ENCODE data around the gene NEURL4. TPM values are rescaled to one million over a fixed set of nuclear protein-coding genes. Genes with fewer than 3 reads are reported as not detected.

NEURL4 gene
- total RNA-seq, 2 donors from 2014 or later = 30.2 to 55.8 TPM

DNA sequence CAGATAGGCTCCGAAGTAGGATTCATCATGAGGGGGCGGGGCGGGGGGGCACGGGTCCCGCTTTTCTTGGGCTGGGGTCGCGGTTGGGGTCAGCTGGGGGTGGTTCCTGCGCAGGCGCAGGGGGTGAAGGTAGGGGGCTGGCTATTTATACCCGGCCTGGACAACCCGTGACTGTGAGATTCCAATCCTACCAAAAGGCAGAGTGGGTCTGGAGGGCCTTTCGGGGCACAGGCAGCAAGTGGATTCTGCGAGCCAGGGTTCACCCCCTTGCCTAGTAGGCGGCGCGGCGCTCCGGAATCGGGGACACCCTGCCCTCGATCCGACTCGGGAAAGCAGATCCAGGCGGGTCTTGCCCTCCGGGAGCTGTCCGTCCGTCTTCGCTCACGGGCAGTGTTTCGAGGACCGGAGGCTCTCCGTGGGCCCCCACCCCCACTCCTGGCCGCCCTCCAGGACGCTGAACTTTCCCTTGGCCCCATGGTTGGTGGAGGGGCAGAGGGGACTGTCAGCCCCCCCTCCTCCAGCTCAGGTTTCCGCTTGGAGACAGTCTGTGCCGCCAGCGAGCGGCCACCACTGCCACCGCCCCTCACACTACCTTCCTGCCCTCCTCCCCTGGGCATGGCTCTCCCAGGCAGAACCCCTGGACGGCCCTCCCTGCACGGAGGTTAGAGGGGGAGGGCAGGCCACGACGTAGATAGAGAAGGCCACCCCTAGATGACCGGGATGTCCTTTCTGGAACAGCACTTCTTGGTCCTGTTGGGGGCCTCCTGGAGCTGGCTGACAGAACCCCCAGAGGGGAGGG is 47.0 kb downstream of the NEURL4 start:
- peak overlapping the region; percentile 3 for H3K27ac ChIP-seq
- peak; percentile 42 for DNase-seq
- intact Hi-C loops (cut with DNase I) = no loop called here

GRCh38 chr17:7281074-7281952 is 47.8 kb downstream of the NEURL4 start, which contains the start of gene SLC2A4:
Gene SLC2A4, plus strand, starts transcription at chr17:7281718. Its CDS starts 217 bp downstream, at chr17:7281935.
- peak within 1 kb of the TSS; percentile 39 for H3K4me3 ChIP-seq
- H3K4me1 ChIP-seq = peaks cover 14% of the 10 kb centered on the region
- H3K27ac ChIP-seq = peak within 1 kb of the TSS; percentile 76
- H3K27me3 ChIP-seq = peaks cover 8% of the 10 kb centered on the region
- H3K9ac ChIP-seq (ENCODE audit: low read depth in 2 of 2, low read length in 2 of 2) = peak within 1 kb of the TSS; percentile 73 to 89
- H3K9me3 ChIP-seq = no peaks in the 10 kb centered on the region
- no peaks in the 10 kb centered on the region for H3K36me3 ChIP-seq
- intact Hi-C loops (cut with DNase I) = no loop called here
- DNase-seq = peak; percentile 98
- TF ChIP-seq, protein P1, sequence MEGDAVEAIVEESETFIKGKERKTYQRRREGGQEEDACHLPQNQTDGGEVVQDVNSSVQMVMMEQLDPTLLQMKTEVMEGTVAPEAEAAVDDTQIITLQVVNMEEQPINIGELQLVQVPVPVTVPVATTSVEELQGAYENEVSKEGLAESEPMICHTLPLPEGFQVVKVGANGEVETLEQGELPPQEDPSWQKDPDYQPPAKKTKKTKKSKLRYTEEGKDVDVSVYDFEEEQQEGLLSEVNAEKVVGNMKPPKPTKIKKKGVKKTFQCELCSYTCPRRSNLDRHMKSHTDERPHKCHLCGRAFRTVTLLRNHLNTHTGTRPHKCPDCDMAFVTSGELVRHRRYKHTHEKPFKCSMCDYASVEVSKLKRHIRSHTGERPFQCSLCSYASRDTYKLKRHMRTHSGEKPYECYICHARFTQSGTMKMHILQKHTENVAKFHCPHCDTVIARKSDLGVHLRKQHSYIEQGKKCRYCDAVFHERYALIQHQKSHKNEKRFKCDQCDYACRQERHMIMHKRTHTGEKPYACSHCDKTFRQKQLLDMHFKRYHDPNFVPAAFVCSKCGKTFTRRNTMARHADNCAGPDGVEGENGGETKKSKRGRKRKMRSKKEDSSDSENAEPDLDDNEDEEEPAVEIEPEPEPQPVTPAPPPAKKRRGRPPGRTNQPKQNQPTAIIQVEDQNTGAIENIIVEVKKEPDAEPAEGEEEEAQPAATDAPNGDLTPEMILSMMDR (IDR thresholded peaks at IDR 0.05) = no peak

More for the DNA sequence above, 47.0 kb downstream of the NEURL4 start:
- H3K4me1 ChIP-seq = peaks cover 14% of the 10 kb centered on the region
- TF ChIP-seq, protein P1 (IDR thresholded peaks at IDR 0.05) = no peak
- peak overlapping the region; percentile 73 to 89 for H3K9ac ChIP-seq (ENCODE audit: low read depth in 2 of 2, low read length in 2 of 2)
- H3K9me3 ChIP-seq = no peaks in the 10 kb centered on the region
- H3K4me3 ChIP-seq = peak overlapping the region; percentile 39
- no peaks in the 10 kb centered on the region for H3K36me3 ChIP-seq
- H3K27me3 ChIP-seq = peaks cover 8% of the 10 kb centered on the region

DNA sequence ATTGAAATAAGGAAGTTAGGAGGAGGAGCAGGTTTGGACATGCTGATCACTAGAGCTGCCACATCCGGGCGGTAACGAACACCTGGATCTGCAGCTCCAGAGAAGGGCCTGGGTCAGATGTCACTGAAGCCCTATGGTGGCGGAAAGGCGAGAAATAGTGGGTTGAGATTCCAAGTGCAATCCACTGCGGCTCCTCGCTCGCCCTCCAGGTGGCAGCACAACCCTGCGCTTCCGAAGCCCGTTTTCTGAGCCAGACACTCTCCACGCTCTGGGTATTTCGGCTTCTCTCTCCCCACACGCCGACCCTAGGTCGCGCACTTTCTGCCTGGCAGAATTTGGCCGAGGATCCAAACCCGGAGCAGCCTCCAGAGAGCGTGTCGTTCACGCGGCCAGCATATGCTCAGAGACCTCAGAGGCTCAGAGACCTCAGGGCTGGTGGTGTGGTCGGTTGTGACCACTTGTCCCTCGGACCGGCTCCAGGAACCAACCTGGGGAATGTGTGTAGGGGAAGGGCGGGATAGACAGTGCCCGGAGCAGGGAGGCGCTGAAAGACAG is 48.5 kb downstream of the NEURL4 start:
- intact Hi-C loops (cut with DNase I) = no loop called here
- Histone ChIP-seq H3K9ac (ENCODE audit: low read depth in 2 of 2, low read length in 2 of 2) (peak overlapping the region; percentile 57 to 89), H3K4me1 (peaks cover 14% of the 10 kb centered on the region), H3K27me3 (peaks cover 8% of the 10 kb centered on the region), H3K27ac (peak overlapping the region; percentile 76), H3K4me3 (peak overlapping the region; percentile 39), H3K36me3 (no peaks in the 10 kb centered on the region), H3K9me3 (no peaks in the 10 kb centered on the region)
- DNase-seq = peak; percentile 91
- TF ChIP-seq, protein P1 (IDR thresholded peaks at IDR 0.05) = peak; percentile 81

DNA sequence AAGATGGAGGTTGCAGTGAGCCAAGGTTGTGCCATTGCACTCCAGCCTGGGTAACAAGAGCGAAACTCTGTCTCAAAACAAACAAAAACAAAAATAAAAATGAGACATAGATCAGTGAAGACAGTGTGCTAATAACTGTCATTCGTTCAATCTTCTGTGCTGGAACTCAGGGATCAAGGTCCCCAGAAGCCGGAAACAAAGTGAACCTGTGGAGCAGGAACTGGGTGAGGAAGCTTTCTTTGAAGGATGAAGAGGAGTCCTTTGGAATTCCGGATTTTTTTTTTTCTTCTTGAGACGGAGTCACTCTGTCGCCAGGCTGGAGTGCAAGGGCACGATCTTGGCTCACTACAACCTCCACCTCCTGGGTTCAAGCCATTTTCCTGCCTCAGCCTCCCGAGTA is 49.7 kb downstream of the NEURL4 start:
- Histone ChIP-seq H3K27me3 (peaks cover 8% of the 10 kb centered on the region), H3K36me3 (no peaks in the 10 kb centered on the region), H3K9me3 (no peaks in the 10 kb centered on the region), H3K4me3 (no peak overlapping the region), H3K4me1 (peaks cover 14% of the 10 kb centered on the region), H3K9ac (ENCODE audit: low read depth in 2 of 2, low read length in 2 of 2) (peak overlapping the region in 1 of 2 donors; percentile 89), H3K27ac (peak overlapping the region; percentile 76)
- intact Hi-C loops (cut with DNase I) = no loop called here
- TF ChIP-seq, protein P1 (IDR thresholded peaks at IDR 0.05) = no peak
- peak; percentile 71 for DNase-seq

DNA sequence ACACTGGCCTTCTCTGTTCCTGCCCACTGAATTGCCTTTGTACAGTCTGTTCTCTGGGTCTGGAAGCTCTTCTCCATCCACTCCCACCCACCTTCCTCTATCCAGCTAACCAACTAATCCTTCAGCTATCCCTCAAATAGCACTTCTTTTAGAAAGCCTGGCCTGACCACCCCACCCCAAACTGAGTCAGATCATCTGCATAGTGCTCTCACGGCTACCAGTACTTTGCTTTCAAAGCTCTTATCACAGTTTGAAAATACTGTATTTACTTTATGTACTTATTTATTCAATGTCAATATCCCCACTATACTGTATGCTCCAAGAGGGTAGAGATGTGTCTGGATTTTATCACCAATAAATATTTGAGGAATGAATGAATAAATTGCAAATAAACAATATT is 62.4 kb downstream of the NEURL4 start:
- H3K27me3 ChIP-seq = no peaks in the 10 kb centered on the region
- intact Hi-C loops (cut with DNase I) = no loop called here

More for the DNA sequence above, 62.4 kb downstream of the NEURL4 start:
- no peak overlapping the region for H3K4me3 ChIP-seq
- no peak for DNase-seq
- no peaks in the 10 kb centered on the region for H3K4me1 ChIP-seq
- peak overlapping the region; percentile 8 for H3K27ac ChIP-seq
- no peak overlapping the region for H3K9ac ChIP-seq (ENCODE audit: low read depth in 2 of 2, low read length in 2 of 2)
- H3K9me3 ChIP-seq = no peaks in the 10 kb centered on the region
- no peaks in the 10 kb centered on the region for H3K36me3 ChIP-seq
- TF ChIP-seq, protein P1 (IDR thresholded peaks at IDR 0.05) = no peak

All from colonic mucosa (tissue), 4 donors.